Right atrium auricular region (tissue), 2 donors: ENCODE data around the gene PPP3CA. TPM values are rescaled to one million over a fixed set of nuclear protein-coding genes. Genes with fewer than 3 reads are reported as not detected.

Experiments used
- DNase-seq: peaks from one replicate; pipeline ENCODE4 v3.0.0-alpha.2; 2019; ENCODE audit warnings: low spot score
- H3K27ac ChIP-seq, 2 donors: fragments of 200-600 bp; sonication (generic); 1 replicate in 1 of 2; 2 replicates in 1 of 2; pipeline ENCODE4 v1.5.1; 2016 to 2019
- H3K27me3 ChIP-seq, 2 donors: fragments of 200-600 bp; sonication (generic); one replicate each; pipeline versions ENCODE4 v1.5.1 to v1.6.0; 2017 to 2019
- H3K36me3 ChIP-seq: fragments of 200-600 bp; sonication (generic); one replicate; pipeline ENCODE4 v1.5.1; 2016
- H3K4me1 ChIP-seq, 2 donors: fragments of 200-600 bp; sonication (generic); one replicate each; pipeline versions ENCODE4 v1.5.1 to v1.6.0; 2017 to 2019
- H3K4me3 ChIP-seq, 2 donors: fragments of 200-600 bp; sonication (generic); 1 replicate in 1 of 2; 2 replicates in 1 of 2; pipeline ENCODE4 v1.5.1; 2017 to 2019; ENCODE audit warnings: mild to moderate bottlenecking in 1 of 2, moderate library complexity in 1 of 2
- H3K9me3 ChIP-seq, 2 donors: fragments of 200-600 bp; sonication (generic); one replicate each; pipeline ENCODE4 v1.5.1; 2019
- CTCF ChIP-seq, 2 donors: fragments of 200-600 bp; sonication (generic); IDR thresholded peaks; one replicate each; pipeline ENCODE4 v1.5.1; 2019; ENCODE audit warnings: antibody characterized with exemption in 2 of 2
- total RNA-seq, 2 donors: library from RNA; depleted of rRNA; stranded (reverse); fragments of >200 nt; gene quantifications; one replicate each; pipeline ENCODE4 v1.1.0, GENCODE V29; 2016

PPP3CA gene
- total RNA-seq, 2 donors from 2014 or later = 11.2 to 15.7 TPM

DNA sequence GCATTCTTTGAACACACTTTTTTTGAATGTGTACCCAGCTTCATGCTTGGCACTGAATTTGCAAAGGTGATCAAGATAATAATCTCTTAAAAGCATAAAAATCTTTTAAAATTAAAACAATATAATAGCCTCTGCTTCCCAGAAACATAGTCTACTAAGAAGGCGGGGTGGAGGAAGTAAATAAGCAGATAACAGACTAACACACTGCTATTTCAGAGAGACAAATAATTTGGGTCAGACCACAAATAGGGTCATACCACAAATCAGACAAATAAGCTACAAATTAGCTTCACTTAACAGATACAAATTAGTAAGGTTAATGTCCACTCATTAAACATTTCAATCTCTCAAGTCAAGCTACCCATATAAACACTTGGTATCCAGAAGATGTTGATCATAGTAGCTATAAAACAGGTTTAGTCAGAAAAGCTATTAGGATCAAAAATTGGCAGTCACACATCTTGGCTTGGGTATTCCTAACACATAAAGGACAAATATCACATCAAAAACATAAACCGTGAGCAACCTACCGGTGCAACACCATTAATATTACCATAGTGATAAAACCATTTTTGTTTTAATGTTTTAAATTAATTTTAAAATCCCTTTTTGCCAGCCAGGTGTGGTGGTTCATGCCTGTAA is 47.3 kb downstream of the PPP3CA start:
- Histone ChIP-seq H3K27me3 (no peaks in the 10 kb centered on the region), H3K9me3 (no peaks in the 10 kb centered on the region), H3K36me3 (no peaks in the 10 kb centered on the region), H3K4me3 (no peak overlapping the region), H3K27ac (no peak overlapping the region), H3K4me1 (peaks cover 0 to 3% of the 10 kb centered on the region in 2 donors)
- no peak for TF ChIP-seq CTCF (IDR thresholded peaks at IDR 0.05)
- DNase-seq = no peak

- Histone ChIP-seq H3K27ac (no peak overlapping the region), H3K9me3 (no peaks in the 10 kb centered on the region), H3K4me3 (no peak overlapping the region), H3K36me3 (no peaks in the 10 kb centered on the region), H3K4me1 (no peaks in the 10 kb centered on the region), H3K27me3 (no peaks in the 10 kb centered on the region)
- TF ChIP-seq CTCF (IDR thresholded peaks at IDR 0.05) = no peak
- no peak for DNase-seq
These were observed 48.3 kb downstream of the PPP3CA start for GRCh38 chr4:101299021-101299420.

- Histone ChIP-seq H3K27me3 (no peaks in the 10 kb centered on the region), H3K27ac (no peak overlapping the region), H3K4me3 (no peak overlapping the region), H3K9me3 (no peaks in the 10 kb centered on the region), H3K36me3 (no peaks in the 10 kb centered on the region), H3K4me1 (peaks cover 0 to 13% of the 10 kb centered on the region in 2 donors)
- DNase-seq = no peak
- TF ChIP-seq CTCF (IDR thresholded peaks at IDR 0.05) = no peak
These were observed 51.6 kb downstream of the PPP3CA start for GRCh38 chr4:101295691-101296090.

- H3K27me3 ChIP-seq = no peaks in the 10 kb centered on the region
- no peak for DNase-seq
- no peaks in the 10 kb centered on the region for H3K9me3 ChIP-seq
- H3K36me3 ChIP-seq = no peaks in the 10 kb centered on the region
- H3K4me1 ChIP-seq = peaks cover 0 to 17% of the 10 kb centered on the region in 2 donors
- TF ChIP-seq CTCF (IDR thresholded peaks at IDR 0.05) = no peak
- H3K4me3 ChIP-seq = no peak overlapping the region
- H3K27ac ChIP-seq = no peak overlapping the region
These were observed 52.7 kb downstream of the PPP3CA start for GRCh38 chr4:101294597-101294996.

GRCh38 chr4:101292901-101293300 is 54.4 kb downstream of the PPP3CA start:
- TF ChIP-seq CTCF (IDR thresholded peaks at IDR 0.05) = no peak
- Histone ChIP-seq H3K36me3 (no peaks in the 10 kb centered on the region), H3K9me3 (no peaks in the 10 kb centered on the region), H3K27ac (no peak overlapping the region), H3K4me1 (peaks cover 0 to 31% of the 10 kb centered on the region in 2 donors), H3K4me3 (no peak overlapping the region), H3K27me3 (no peaks in the 10 kb centered on the region)
- no peak for DNase-seq

- TF ChIP-seq CTCF (IDR thresholded peaks at IDR 0.05) = no peak
- Histone ChIP-seq H3K4me3 (no peak overlapping the region), H3K27ac (no peak overlapping the region), H3K36me3 (no peaks in the 10 kb centered on the region), H3K4me1 (peaks cover 0 to 38% of the 10 kb centered on the region in 2 donors), H3K9me3 (no peaks in the 10 kb centered on the region), H3K27me3 (no peaks in the 10 kb centered on the region)
- no peak for DNase-seq
These were observed 55.1 kb downstream of the PPP3CA start for GRCh38 chr4:101292214-101292613.
